ENCODE results near the gene WASHC2C. TPM values are rescaled to one million over a fixed set of nuclear protein-coding genes. Genes with fewer than 3 reads are reported as not detected.

WASHC2C gene
- total RNA-seq, 1 donor from 2014 or later, result 39.7 TPM

Other genes with a start within 250 kb of the WASHC2C start
- gene ZFAND4, start 54.5 kb upstream of the WASHC2C start, total RNA-seq, result 20.7 TPM
- 40.2 TPM for gene AGAP4, start 120.2 kb downstream of the WASHC2C start, total RNA-seq
- 56.5 TPM for gene TIMM23, start 245.2 kb downstream of the WASHC2C start, total RNA-seq

All from ureter (tissue), 1 donor.